Panc1 (cell line): ENCODE measurements around the gene TMPRSS3. TPM values are rescaled to one million over a fixed set of nuclear protein-coding genes. Genes with fewer than 3 reads are reported as not detected.

ENCODE experiments used
- ATAC-seq: fragments of 200-7000 bp; cut with Tn5 transposase; 2 replicates; pipeline ENCODE4 v1.9.1; 2020; ENCODE audit warnings: mild to moderate bottlenecking, moderate library complexity
- BruUV-seq: library from RNA; stranded (reverse); fragments of 400-500 nt; replicated peaks from 2 replicates; lab custom pipeline; 2021; lab: Mats Ljungman, UMichigan
- CTCF ChIA-PET: fragments of 300-600 bp; sonication (Branson Sonifier 250); formaldehyde crosslinking; loops from one replicate; lab custom pipeline; 2022; ENCODE audit warnings: antibody characterized with exemption; lab: Charles Lee
- POLR2A ChIA-PET: fragments of 300-600 bp; sonication (Branson Sonifier 250); formaldehyde crosslinking; loops from one replicate; lab custom pipeline; 2022; ENCODE audit warnings: antibody characterized with exemption; lab: Charles Lee
- DNase-seq: peaks from one replicate; pipeline ENCODE4 v3.0.0-alpha.2; 2010; ENCODE audit warnings: low read depth, low spot score
- H3K27ac ChIP-seq: 2 replicates; pipeline ENCODE4 v1.5.1; 2011; ENCODE audit warnings: mild to moderate bottlenecking, low read length, inconsistent platforms
- H3K27me3 ChIP-seq: fragments of 200-500 bp; sonication (Bioruptor generic); 2 replicates; pipeline ENCODE4 v1.6.0; 2014; ENCODE audit warnings: low read length, inconsistent platforms; ENCODE audit not compliant: control insufficient read depth, insufficient read depth
- H3K36me3 ChIP-seq: fragments of 200-500 bp; sonication (Bioruptor generic); 2 replicates; pipeline ENCODE4 v1.5.1; 2014; ENCODE audit warnings: inconsistent platforms, mild to moderate bottlenecking, low read length, moderate library complexity; ENCODE audit not compliant: control insufficient read depth, insufficient read depth
- H3K4me1 ChIP-seq: 2 replicates; pipeline ENCODE4 v1.5.1; 2011; ENCODE audit warnings: inconsistent platforms, mild to moderate bottlenecking, low read length, moderate library complexity; ENCODE audit not compliant: control insufficient read depth, insufficient read depth
- H3K4me3 ChIP-seq, 2 experiments: 2 replicates each; pipeline ENCODE4 v1.5.1; 2011 to 2012; ENCODE audit warnings: low read depth in 2 of 2, low read length in 2 of 2, mild to moderate bottlenecking in 2 of 2, inconsistent platforms in 1 of 2, moderate library complexity in 1 of 2
- H3K9me3 ChIP-seq: fragments of 200-500 bp; sonication (Bioruptor generic); 2 replicates; pipeline ENCODE4 v1.5.1; 2014; ENCODE audit warnings: low read depth, mild to moderate bottlenecking, inconsistent platforms, low read length, moderate library complexity; ENCODE audit not compliant: control insufficient read depth, insufficient read depth
- CTCF ChIP-seq: fragments of 450-650 bp; IDR thresholded peaks from 2 replicates; pipeline ENCODE4 v1.5.1; 2017; ENCODE audit warnings: mild to moderate bottlenecking
- POLR2AphosphoS5 ChIP-seq: IDR thresholded peaks from 2 replicates; pipeline ENCODE4 v1.6.1; 2012; ENCODE audit warnings: mild to moderate bottlenecking, low read depth, low read length, moderate library complexity
- REST ChIP-seq, 2 experiments: IDR thresholded peaks; 2 replicates each; pipeline ENCODE4 v1.6.1; 2011 to 2012; ENCODE audit warnings: low read depth in 2 of 2, control low read depth in 1 of 2, low read length in 1 of 2, mild to moderate bottlenecking in 1 of 2, moderate library complexity in 1 of 2; ENCODE audit not compliant: insufficient read depth in 1 of 2
- SIN3A ChIP-seq: IDR thresholded peaks from 2 replicates; pipeline ENCODE4 v1.6.1; 2012; ENCODE audit warnings: low read depth, mild to moderate bottlenecking, low read length, moderate library complexity, borderline replicate concordance; ENCODE audit not compliant: insufficient read depth
- TCF7L2 ChIP-seq: IDR thresholded peaks from 2 replicates; pipeline ENCODE4 v1.6.1; 2011; ENCODE audit warnings: mild to moderate bottlenecking, low read depth, low read length, inconsistent platforms
- in situ Hi-C: cut with HindIII; loops from 2 replicates; pipeline ENCODE4 v1.10.0; 2016; ENCODE audit warnings: low sequenced_read_pairs, low pct_unique_long_range_greater_than_20kb
- intact Hi-C: fragments of 100-400 bp; cut with micrococcal nuclease; formaldehyde crosslinking; loops from one replicate; pipeline ENCODE4 v1.10.0; 2022; ENCODE audit not compliant: unreplicated experiment
- total RNA-seq: library from RNA; stranded (reverse); gene quantifications from one replicate; pipeline ENCODE4 v1.2.1, GENCODE V29; 2021; ENCODE audit not compliant: unreplicated experiment

TMPRSS3 gene
- total RNA-seq, 1 experiment from 2014 or later: not detected

GRCh38 chr21:42389449-42389835 lies 6.4 kb downstream of the TMPRSS3 start:
- in situ Hi-C loops (no loop called here), intact Hi-C loops (loop anchor here (10.0 kb wide), 1 partner anchor 245 kb away; no protein-coding TSS in a partner anchor)
- H3K9me3 ChIP-seq: no peaks in the 10 kb centered on the region
- no TSS peak for BruUV-seq
- ChIA-PET CTCF (no interaction called here), POLR2A (no interaction called here)
- no peaks in the 10 kb centered on the region for H3K4me1 ChIP-seq
- DNase-seq (no peak), ATAC-seq (no peak)
- H3K36me3 ChIP-seq: no peaks in the 10 kb centered on the region
- TF ChIP-seq SIN3A (no peak), TCF7L2 (no peak), CTCF (no peak), POLR2AphosphoS5 (no peak), REST (IDR thresholded peaks at IDR 0.05; ENCODE audit: insufficient read depth in 1 of 2, low read depth in 2 of 2, low read length in 1 of 2) (no peak)
- H3K4me3 ChIP-seq: no peak overlapping the region
- no peaks in the 10 kb centered on the region for H3K27me3 ChIP-seq
- no peak overlapping the region for H3K27ac ChIP-seq

- no peak overlapping the region for H3K4me3 ChIP-seq
- no TSS peak for BruUV-seq
- H3K4me1 ChIP-seq: no peaks in the 10 kb centered on the region
- no peaks in the 10 kb centered on the region for H3K9me3 ChIP-seq
- ChIA-PET CTCF (no interaction called here), POLR2A (no interaction called here)
- H3K27ac ChIP-seq: no peak overlapping the region
- no peaks in the 10 kb centered on the region for H3K36me3 ChIP-seq
- no peaks in the 10 kb centered on the region for H3K27me3 ChIP-seq
- no peak for ATAC-seq
- in situ Hi-C loops: no loop called here
- intact Hi-C loops: loop anchor here (10.0 kb wide), 1 partner anchor 244 kb away; no protein-coding TSS in a partner anchor
- TF ChIP-seq REST (IDR thresholded peaks at IDR 0.05; ENCODE audit: insufficient read depth in 1 of 2, low read depth in 2 of 2, low read length in 1 of 2): no peak
- no peak for TF ChIP-seq POLR2AphosphoS5
- no peak for TF ChIP-seq TCF7L2
- no peak for TF ChIP-seq SIN3A
- no peak for TF ChIP-seq CTCF
- DNase-seq: no peak
Measured at GRCh38 chr21:42388740-42389448, 7.0 kb downstream of the TMPRSS3 start.
